Esophagus squamous epithelium (tissue), 4 donors: ENCODE measurements around the gene ZNF654.

Experiments
- POLR2A ChIP-seq, 4 donors: fragments of 450-650 bp; IDR thresholded peaks; one replicate each; pipeline ENCODE4 v1.6.1; 2017; ENCODE audit warnings: antibody characterized with exemption in 4 of 4, mild to moderate bottlenecking in 4 of 4, moderate library complexity in 3 of 4
- TF ChIP-seq, protein P1 (sequence below), 6 experiments: fragments of 450-650 bp in 4 of 6; fragments of 200-600 bp in 2 of 6; sonication (generic) in 2 of 6; IDR thresholded peaks; one replicate each; pipeline ENCODE4 v1.5.1; 2016 to 2019; ENCODE audit warnings: antibody characterized with exemption in 6 of 6, mild to moderate bottlenecking in 4 of 6, moderate library complexity in 4 of 6

GRCh38 chr3:88058581-88059379, at the start of gene ZNF654, which contains the start of gene CGGBP1:
- TF ChIP-seq, protein P1, sequence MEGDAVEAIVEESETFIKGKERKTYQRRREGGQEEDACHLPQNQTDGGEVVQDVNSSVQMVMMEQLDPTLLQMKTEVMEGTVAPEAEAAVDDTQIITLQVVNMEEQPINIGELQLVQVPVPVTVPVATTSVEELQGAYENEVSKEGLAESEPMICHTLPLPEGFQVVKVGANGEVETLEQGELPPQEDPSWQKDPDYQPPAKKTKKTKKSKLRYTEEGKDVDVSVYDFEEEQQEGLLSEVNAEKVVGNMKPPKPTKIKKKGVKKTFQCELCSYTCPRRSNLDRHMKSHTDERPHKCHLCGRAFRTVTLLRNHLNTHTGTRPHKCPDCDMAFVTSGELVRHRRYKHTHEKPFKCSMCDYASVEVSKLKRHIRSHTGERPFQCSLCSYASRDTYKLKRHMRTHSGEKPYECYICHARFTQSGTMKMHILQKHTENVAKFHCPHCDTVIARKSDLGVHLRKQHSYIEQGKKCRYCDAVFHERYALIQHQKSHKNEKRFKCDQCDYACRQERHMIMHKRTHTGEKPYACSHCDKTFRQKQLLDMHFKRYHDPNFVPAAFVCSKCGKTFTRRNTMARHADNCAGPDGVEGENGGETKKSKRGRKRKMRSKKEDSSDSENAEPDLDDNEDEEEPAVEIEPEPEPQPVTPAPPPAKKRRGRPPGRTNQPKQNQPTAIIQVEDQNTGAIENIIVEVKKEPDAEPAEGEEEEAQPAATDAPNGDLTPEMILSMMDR (IDR thresholded peaks at IDR 0.05), result peak in 1 of 6 experiments; percentile 2
- peak in 3 of 4 donors; percentile 51 to 87 (median 69) for TF ChIP-seq POLR2A (IDR thresholded peaks at IDR 0.05)
